ENCODE measurements around the gene CACNB3. TPM values are rescaled to one million over a fixed set of nuclear protein-coding genes. Genes with fewer than 3 reads are reported as not detected.

Gene CACNB3
- total and polyA plus RNA-seq, 2 of the 13 experiments (the other 11 are each of a cell fraction or from before 2014, with no cell fraction given): 0.29 to 0.54 TPM

DNA sequence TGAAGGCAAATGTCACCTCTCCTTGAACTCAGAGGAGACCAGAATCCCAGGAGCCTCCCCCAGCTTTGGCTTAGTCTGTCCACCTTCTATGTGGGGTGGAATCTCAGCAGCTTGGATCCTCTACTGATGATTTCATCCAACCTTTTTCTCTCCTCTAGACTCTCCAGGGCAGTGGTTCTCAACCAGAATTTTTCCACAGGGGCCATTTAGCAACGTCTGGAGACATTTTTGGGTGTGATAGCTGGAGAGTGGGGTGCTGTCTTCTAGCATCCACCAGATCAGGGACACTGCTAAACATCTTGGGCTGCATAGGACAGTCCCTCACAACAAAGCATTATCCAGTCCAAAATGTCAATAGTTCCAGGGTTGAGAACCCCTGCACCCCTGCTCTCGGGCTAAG, 38.1 kb downstream of the CACNB3 start (continued):
- TF ChIP-seq, protein P1, sequence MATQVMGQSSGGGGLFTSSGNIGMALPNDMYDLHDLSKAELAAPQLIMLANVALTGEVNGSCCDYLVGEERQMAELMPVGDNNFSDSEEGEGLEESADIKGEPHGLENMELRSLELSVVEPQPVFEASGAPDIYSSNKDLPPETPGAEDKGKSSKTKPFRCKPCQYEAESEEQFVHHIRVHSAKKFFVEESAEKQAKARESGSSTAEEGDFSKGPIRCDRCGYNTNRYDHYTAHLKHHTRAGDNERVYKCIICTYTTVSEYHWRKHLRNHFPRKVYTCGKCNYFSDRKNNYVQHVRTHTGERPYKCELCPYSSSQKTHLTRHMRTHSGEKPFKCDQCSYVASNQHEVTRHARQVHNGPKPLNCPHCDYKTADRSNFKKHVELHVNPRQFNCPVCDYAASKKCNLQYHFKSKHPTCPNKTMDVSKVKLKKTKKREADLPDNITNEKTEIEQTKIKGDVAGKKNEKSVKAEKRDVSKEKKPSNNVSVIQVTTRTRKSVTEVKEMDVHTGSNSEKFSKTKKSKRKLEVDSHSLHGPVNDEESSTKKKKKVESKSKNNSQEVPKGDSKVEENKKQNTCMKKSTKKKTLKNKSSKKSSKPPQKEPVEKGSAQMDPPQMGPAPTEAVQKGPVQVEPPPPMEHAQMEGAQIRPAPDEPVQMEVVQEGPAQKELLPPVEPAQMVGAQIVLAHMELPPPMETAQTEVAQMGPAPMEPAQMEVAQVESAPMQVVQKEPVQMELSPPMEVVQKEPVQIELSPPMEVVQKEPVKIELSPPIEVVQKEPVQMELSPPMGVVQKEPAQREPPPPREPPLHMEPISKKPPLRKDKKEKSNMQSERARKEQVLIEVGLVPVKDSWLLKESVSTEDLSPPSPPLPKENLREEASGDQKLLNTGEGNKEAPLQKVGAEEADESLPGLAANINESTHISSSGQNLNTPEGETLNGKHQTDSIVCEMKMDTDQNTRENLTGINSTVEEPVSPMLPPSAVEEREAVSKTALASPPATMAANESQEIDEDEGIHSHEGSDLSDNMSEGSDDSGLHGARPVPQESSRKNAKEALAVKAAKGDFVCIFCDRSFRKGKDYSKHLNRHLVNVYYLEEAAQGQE (IDR thresholded peaks at IDR 0.05; ENCODE audit: borderline replicate concordance in 1 of 2, low read depth in 1 of 2, low read length in 2 of 2): no peak
- TF ChIP-seq SP140L (CRISPR knock-in tag; IDR thresholded peaks at IDR 0.05; ENCODE audit: borderline replicate concordance) (no peak), FOSL1 (CRISPR knock-in tag; IDR thresholded peaks at IDR 0.05; ENCODE audit: borderline replicate concordance) (no peak), AGO1 (IDR thresholded peaks at IDR 0.05; ENCODE audit: low read depth, low read length, poor library complexity, severe bottlenecking) (no peak), NBN (conservative IDR thresholded peaks at IDR 0.05) (no peak), YEATS2 (CRISPR knock-in tag; IDR thresholded peaks at IDR 0.05; ENCODE audit: borderline replicate concordance) (no peak)
- TF ChIP-seq, protein P2, sequence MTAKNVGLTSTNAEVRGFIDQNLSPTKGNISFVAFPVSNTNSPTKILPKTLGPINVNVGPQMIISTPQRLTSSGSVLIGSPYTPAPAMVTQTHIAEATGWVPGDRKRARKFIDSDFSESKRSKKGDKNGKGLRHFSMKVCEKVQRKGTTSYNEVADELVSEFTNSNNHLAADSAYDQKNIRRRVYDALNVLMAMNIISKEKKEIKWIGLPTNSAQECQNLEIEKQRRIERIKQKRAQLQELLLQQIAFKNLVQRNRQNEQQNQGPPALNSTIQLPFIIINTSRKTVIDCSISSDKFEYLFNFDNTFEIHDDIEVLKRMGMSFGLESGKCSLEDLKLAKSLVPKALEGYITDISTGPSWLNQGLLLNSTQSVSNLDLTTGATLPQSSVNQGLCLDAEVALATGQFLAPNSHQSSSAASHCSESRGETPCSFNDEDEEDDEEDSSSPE (CRISPR knock-in tag; IDR thresholded peaks at IDR 0.05): no peak
